Hepatocyte (in vitro differentiated cells): Measurements from ENCODE around the gene CHST3.

Source experiments
- EZH2 ChIP-seq: fragments of 200-600 bp; sonication (generic); IDR thresholded peaks from 2 replicates; pipeline ENCODE4 v1.6.1; 2016; ENCODE audit warnings: antibody characterized with exemption, mild to moderate bottlenecking, borderline replicate concordance
- EZH2phosphoT487 ChIP-seq: fragments of 200-600 bp; sonication (generic); IDR thresholded peaks from one replicate; pipeline ENCODE4 v1.6.1; 2018; ENCODE audit warnings: antibody characterized with exemption, mild to moderate bottlenecking, low read depth, moderate library complexity; ENCODE audit not compliant: unreplicated experiment, severe bottlenecking
- TF ChIP-seq, protein P1 (sequence below): fragments of 200-600 bp; sonication (generic); IDR thresholded peaks from 2 replicates; pipeline ENCODE4 v1.5.1; 2016; ENCODE audit warnings: antibody characterized with exemption, mild to moderate bottlenecking; ENCODE audit not compliant: poor library complexity

DNA sequence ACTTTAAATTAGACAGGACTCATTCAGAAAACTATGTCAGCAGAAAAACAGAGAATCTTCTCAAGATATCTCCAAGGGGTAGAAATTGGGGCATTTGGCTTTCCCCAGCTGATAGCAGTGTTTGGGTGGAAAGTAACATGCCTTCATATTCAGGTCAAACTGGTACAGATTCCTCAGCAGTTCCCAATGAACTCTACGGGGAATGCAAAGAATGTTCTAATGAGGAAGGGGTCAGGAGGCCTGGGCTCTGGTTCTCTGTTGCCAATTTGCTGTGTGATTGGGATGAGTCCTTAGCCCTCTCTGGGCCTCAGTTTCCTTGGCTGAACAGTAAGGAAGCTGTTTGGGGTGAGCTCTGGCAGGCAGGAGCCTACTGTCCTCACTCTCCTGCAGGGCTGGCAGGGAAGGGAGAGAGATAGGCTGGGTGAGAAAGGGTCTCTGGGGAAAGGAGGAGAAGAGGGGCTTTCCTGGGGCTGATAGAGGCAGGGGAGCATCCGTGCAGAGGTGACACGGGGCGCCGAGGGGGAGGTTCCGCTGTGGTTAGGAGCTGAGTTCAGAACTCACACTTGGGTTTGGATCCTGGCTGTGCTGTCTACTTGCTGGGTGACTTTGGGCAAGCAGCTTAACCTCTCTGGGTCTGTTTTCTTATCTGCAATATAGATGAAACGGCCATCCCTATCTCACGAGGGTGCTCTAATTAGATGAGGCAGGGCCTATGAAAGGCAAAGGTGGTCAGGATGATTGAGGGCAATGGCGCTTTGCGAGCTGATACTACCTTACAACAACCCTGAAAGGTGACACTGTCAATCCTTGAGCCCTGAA lies 79.0 kb downstream of the CHST3 start:
- TF ChIP-seq, protein P1, sequence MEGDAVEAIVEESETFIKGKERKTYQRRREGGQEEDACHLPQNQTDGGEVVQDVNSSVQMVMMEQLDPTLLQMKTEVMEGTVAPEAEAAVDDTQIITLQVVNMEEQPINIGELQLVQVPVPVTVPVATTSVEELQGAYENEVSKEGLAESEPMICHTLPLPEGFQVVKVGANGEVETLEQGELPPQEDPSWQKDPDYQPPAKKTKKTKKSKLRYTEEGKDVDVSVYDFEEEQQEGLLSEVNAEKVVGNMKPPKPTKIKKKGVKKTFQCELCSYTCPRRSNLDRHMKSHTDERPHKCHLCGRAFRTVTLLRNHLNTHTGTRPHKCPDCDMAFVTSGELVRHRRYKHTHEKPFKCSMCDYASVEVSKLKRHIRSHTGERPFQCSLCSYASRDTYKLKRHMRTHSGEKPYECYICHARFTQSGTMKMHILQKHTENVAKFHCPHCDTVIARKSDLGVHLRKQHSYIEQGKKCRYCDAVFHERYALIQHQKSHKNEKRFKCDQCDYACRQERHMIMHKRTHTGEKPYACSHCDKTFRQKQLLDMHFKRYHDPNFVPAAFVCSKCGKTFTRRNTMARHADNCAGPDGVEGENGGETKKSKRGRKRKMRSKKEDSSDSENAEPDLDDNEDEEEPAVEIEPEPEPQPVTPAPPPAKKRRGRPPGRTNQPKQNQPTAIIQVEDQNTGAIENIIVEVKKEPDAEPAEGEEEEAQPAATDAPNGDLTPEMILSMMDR = no peak
- no peak for TF ChIP-seq EZH2
- no peak for TF ChIP-seq EZH2phosphoT487
